AG04450 (cell line): ENCODE results near the gene STPG2. TPM values are rescaled to one million over a fixed set of nuclear protein-coding genes. Genes with fewer than 3 reads are reported as not detected.

Experiments used
- CTCF ChIA-PET: fragments of 300-600, 350-600 bp; formaldehyde crosslinking; extraction: SDS; loops from one replicate; lab custom pipeline; 2022; ENCODE audit warnings: antibody characterized with exemption, inconsistent platforms; lab: Charles Lee
- POLR2A ChIA-PET: fragments of 350-600 bp; formaldehyde crosslinking; extraction: SDS; loops from one replicate; lab custom pipeline; 2021; ENCODE audit warnings: antibody characterized with exemption, inconsistent platforms; lab: Yijun Ruan, JAX
- DNase-seq: peaks from one replicate; pipeline ENCODE4 v3.0.0-alpha.2; 2011; ENCODE audit warnings: low read depth, low spot score
- H3K27ac ChIP-seq: one replicate; pipeline ENCODE4 v1.5.1; 2012; ENCODE audit warnings: low read depth, low read length, control low read depth
- H3K27me3 ChIP-seq: one replicate; pipeline ENCODE4 v1.6.0; 2012; ENCODE audit warnings: low read length; ENCODE audit not compliant: control insufficient read depth, insufficient read depth
- H3K4me3 ChIP-seq: 2 replicates; pipeline ENCODE4 v1.5.1; 2011; ENCODE audit warnings: mild to moderate bottlenecking, low read depth, low read length, control low read depth
- H3K9me3 ChIP-seq: 2 replicates; pipeline ENCODE4 v1.5.1; 2012; ENCODE audit warnings: low read length; ENCODE audit not compliant: control insufficient read depth, insufficient read depth
- polyA plus RNA-seq: library from polyadenylated mRNA; depleted of rRNA; stranded (reverse); fragments of >200 nt; gene quantifications from 2 replicates; pipeline ENCODE4 v1.2.3, GENCODE V29; 2011
- TF ChIP-seq, protein P1 (sequence below): IDR thresholded peaks from 2 replicates; pipeline ENCODE4 v1.5.1; 2011; ENCODE audit warnings: low read depth, low read length, control low read depth, inconsistent platforms

The STPG2 gene
- polyA plus RNA-seq, 1 experiment: not detected

DNA sequence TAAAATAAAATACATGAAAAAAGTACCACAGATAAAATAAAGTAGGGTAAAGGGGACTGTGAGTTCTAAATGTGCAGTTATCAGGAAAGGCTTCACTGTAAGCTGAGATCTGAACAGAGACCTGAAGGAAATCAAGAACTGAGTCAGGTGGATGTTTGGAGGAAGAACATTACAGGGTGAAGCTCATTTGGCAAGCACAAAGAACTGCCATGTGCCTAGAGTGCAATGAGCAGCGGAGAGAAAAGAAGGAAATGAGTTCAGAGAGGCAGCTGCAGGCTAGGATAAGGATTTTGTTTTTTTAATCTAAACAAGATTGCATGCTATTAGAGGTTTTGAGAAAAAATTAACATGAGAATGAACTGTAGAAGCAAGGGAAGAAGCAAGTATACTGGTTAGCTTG lies 373.1 kb downstream of the STPG2 start:
- H3K27ac ChIP-seq: no peak overlapping the region
- no peak overlapping the region for H3K4me3 ChIP-seq
- DNase-seq: no peak
- H3K27me3 ChIP-seq: no peaks in the 10 kb centered on the region
- CTCF ChIA-PET: no interaction called here
- TF ChIP-seq, protein P1, sequence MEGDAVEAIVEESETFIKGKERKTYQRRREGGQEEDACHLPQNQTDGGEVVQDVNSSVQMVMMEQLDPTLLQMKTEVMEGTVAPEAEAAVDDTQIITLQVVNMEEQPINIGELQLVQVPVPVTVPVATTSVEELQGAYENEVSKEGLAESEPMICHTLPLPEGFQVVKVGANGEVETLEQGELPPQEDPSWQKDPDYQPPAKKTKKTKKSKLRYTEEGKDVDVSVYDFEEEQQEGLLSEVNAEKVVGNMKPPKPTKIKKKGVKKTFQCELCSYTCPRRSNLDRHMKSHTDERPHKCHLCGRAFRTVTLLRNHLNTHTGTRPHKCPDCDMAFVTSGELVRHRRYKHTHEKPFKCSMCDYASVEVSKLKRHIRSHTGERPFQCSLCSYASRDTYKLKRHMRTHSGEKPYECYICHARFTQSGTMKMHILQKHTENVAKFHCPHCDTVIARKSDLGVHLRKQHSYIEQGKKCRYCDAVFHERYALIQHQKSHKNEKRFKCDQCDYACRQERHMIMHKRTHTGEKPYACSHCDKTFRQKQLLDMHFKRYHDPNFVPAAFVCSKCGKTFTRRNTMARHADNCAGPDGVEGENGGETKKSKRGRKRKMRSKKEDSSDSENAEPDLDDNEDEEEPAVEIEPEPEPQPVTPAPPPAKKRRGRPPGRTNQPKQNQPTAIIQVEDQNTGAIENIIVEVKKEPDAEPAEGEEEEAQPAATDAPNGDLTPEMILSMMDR: no peak
- POLR2A ChIA-PET: no interaction called here
- peaks cover 12% of the 10 kb centered on the region for H3K9me3 ChIP-seq

GRCh38 chr4:97762115-97762512 lies 381.2 kb downstream of the STPG2 start:
- H3K4me3 ChIP-seq: no peak overlapping the region
- no peak for DNase-seq
- TF ChIP-seq, protein P1: no peak
- H3K9me3 ChIP-seq: peaks cover 3% of the 10 kb centered on the region; the same call in 1 of the 2 replicates
- H3K27ac ChIP-seq: no peak overlapping the region
- ChIA-PET CTCF (no interaction called here), POLR2A (no interaction called here)
- no peaks in the 10 kb centered on the region for H3K27me3 ChIP-seq

DNA sequence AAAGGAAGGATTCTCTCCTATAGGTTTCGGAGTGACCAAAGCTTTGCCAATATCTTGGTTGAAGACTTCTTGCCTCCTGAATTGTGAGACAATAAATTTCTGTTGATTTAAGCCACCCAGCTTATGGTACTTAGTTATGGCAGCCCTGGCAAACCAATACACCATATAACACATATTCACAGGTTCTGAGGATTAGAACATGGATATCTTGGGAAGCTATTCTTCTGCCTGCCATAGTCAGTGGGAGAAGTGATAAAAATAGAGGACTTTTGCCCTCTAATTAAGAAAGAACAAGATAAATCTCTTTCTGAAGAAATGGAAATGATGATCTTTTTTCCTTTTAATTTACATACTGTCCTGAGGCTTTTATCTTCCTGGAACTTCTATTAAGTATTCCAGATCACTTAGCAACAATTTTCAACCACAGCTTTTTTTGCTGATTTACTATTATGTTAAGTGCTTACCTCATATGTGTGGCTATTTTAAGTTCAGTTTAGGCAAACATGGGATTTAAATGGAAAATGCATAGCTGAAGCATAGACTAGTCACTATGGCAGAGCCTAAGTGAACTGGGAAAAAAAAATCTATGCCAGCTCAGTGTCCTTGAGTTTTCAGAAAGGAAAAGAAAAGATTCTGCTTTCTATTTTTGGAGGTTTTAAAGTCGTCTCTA lies 381.7 kb downstream of the STPG2 start:
- Histone ChIP-seq H3K9me3 (peaks cover 3% of the 10 kb centered on the region; the same call in 1 of the 2 replicates), H3K27ac (no peak overlapping the region), H3K27me3 (no peaks in the 10 kb centered on the region), H3K4me3 (no peak overlapping the region)
- ChIA-PET CTCF (no interaction called here), POLR2A (no interaction called here)
- TF ChIP-seq, protein P1: no peak
- DNase-seq: no peak

- no peaks in the 10 kb centered on the region for H3K27me3 ChIP-seq
- TF ChIP-seq, protein P1: no peak
- no peak for DNase-seq
- H3K27ac ChIP-seq: no peak overlapping the region
- CTCF ChIA-PET: interaction anchor here (0.6 kb wide), 1 partner anchor 7 kb away, joined by 3 read pairs; no protein-coding TSS in a partner anchor
- POLR2A ChIA-PET: no interaction called here
- no peak overlapping the region for H3K4me3 ChIP-seq
- H3K9me3 ChIP-seq: peaks cover 6% of the 10 kb centered on the region
These were observed 383.5 kb downstream of the STPG2 start for GRCh38 chr4:97759785-97760184.

DNA sequence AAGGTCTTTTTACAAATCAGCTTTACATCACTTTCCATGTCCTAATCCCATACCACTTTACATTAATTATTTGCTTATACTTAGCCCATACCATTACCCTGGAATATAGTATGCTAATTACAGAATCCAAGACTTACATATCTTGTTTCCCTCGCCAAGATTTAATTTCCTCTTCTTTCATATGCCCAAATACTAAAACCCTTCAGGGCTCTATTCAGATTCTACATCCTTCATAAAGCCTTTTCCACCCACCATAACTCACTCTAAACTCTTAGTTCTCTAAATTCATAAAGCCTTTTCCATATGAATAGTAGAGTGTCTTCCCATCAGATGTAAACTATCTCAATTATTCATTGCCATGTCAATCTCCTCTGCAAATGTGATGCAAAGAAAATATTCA lies 390.7 kb downstream of the STPG2 start:
- CTCF ChIA-PET: interaction anchor here (0.6 kb wide), 1 partner anchor 8 kb away, joined by 3 read pairs; no protein-coding TSS in a partner anchor
- POLR2A ChIA-PET: no interaction called here
- TF ChIP-seq, protein P1: no peak
- Histone ChIP-seq H3K27me3 (no peaks in the 10 kb centered on the region), H3K4me3 (no peak overlapping the region), H3K27ac (no peak overlapping the region), H3K9me3 (peaks cover 4% of the 10 kb centered on the region)
- DNase-seq: no peak
